H1 (cell line): Measurements from ENCODE around the gene FAM241A. TPM values are rescaled to one million over a fixed set of nuclear protein-coding genes. Genes with fewer than 3 reads are reported as not detected.

Experiments used
- CTCF ChIA-PET: fragments of 300-600 bp; sonication (Branson Sonifier 250); formaldehyde crosslinking; loops from one replicate; lab custom pipeline; 2021; ENCODE audit not compliant: partially characterized antibody; lab: Charles Lee
- POLR2A ChIA-PET: fragments of 300-600 bp; sonication (Branson Sonifier 250); formaldehyde crosslinking; loops from one replicate; lab custom pipeline; 2021; ENCODE audit warnings: inconsistent platforms; ENCODE audit not compliant: partially characterized antibody; lab: Charles Lee
- DNase-seq, 2 experiments: peaks; one replicate each; pipeline versions ENCODE4 v3.0.0 to v3.0.0-alpha.2; 2010 to 2022; ENCODE audit warnings: low spot score in 2 of 2, low read depth in 1 of 2, mixed read lengths in 1 of 2
- FAIRE-seq: peaks from 2 replicates; lab custom pipeline; 2011; peaks lifted over from hg19 to GRCh38; lab: Jason Lieb, UNC
- H2AFZ ChIP-seq: 2 replicates; pipeline ENCODE4 v1.8.1; 2012; ENCODE audit warnings: low read length, inconsistent platforms
- H2AK5ac ChIP-seq: 2 replicates; pipeline ENCODE4 v1.6.1; 2013; ENCODE audit warnings: low read depth, low read length
- H2BK120ac ChIP-seq: replicated peaks from 2 replicates; pipeline ENCODE3; 2013; ENCODE audit warnings: low read depth, low read length, inconsistent platforms
- H2BK12ac ChIP-seq: 2 replicates; pipeline ENCODE4 v1.6.1; 2013; ENCODE audit warnings: low read depth, low read length
- H2BK15ac ChIP-seq: 2 replicates; pipeline ENCODE4 v1.6.1; 2013; ENCODE audit warnings: low read length
- H2BK20ac ChIP-seq: 2 replicates; pipeline ENCODE4 v1.6.1; 2013; ENCODE audit warnings: low read length
- H2BK5ac ChIP-seq: 2 replicates; pipeline ENCODE4 v1.6.1; 2013; ENCODE audit warnings: low read depth, low read length
- H3K14ac ChIP-seq: 2 replicates; pipeline ENCODE4 v1.6.1; 2013; ENCODE audit warnings: inconsistent platforms; ENCODE audit not compliant: insufficient read length
- H3K18ac ChIP-seq: 2 replicates; pipeline ENCODE4 v1.6.1; 2013; ENCODE audit warnings: low read length; ENCODE audit errors: extremely low read depth
- H3K23ac ChIP-seq: 2 replicates; pipeline ENCODE4 v1.6.1; 2013; ENCODE audit warnings: inconsistent platforms; ENCODE audit not compliant: insufficient read length
- H3K23me2 ChIP-seq: 2 replicates; pipeline ENCODE4 v1.6.1; 2013; ENCODE audit warnings: low read depth, low read length
- H3K27ac ChIP-seq: 2 replicates; pipeline ENCODE4 v1.6.1; 2011; ENCODE audit warnings: low read depth, low read length, inconsistent platforms
- H3K27me3 ChIP-seq, 4 experiments: replicated peaks in 1 of 4; 1 replicate in 1 of 4; 2 replicates in 3 of 4; pipeline versions ENCODE4 v1.6.1 to v1.8.1; 2011 to 2013; ENCODE audit warnings: low read length in 3 of 4, mild to moderate bottlenecking in 3 of 4, inconsistent platforms in 2 of 4, mixed read lengths in 2 of 4, moderate library complexity in 1 of 4; ENCODE audit not compliant: control insufficient read depth in 3 of 4, insufficient read depth in 3 of 4; ENCODE audit errors: extremely low read depth in 1 of 4
- H3K36me3 ChIP-seq, 4 experiments: 2 replicates each; pipeline versions ENCODE4 v1.6.1 to v1.8.1; 2011 to 2013; ENCODE audit warnings: mild to moderate bottlenecking in 4 of 4, low read length in 3 of 4, moderate library complexity in 2 of 4, control low read depth in 1 of 4, inconsistent platforms in 1 of 4; ENCODE audit not compliant: insufficient read depth in 4 of 4, control insufficient read depth in 2 of 4
- H3K4ac ChIP-seq: replicated peaks from 2 replicates; pipeline ENCODE3; 2013; ENCODE audit warnings: low read length, low read depth, mixed read lengths, inconsistent platforms; ENCODE audit not compliant: insufficient read length
- H3K4me1 ChIP-seq, 4 experiments: replicated peaks in 1 of 4; 1 replicate in 1 of 4; 2 replicates in 3 of 4; pipeline versions ENCODE4 v1.6.1 to v1.8.1; 2011 to 2013; ENCODE audit warnings: low read length in 3 of 4, inconsistent platforms in 2 of 4, mixed read lengths in 1 of 4; ENCODE audit not compliant: insufficient read depth in 4 of 4, control insufficient read depth in 3 of 4
- H3K4me2 ChIP-seq, 2 experiments: 2 replicates each; pipeline versions ENCODE4 v1.6.1 to v1.8.1; 2011 to 2013; ENCODE audit warnings: low read depth in 2 of 2, low read length in 2 of 2, control low read depth in 1 of 2, inconsistent platforms in 1 of 2, mild to moderate bottlenecking in 1 of 2; ENCODE audit not compliant: insufficient read depth in 1 of 2
- H3K4me3 ChIP-seq, 4 experiments: fragments of 200-600, 300-600 bp in 1 of 4; sonication (generic), shearing (Covaris generic), sonication (Bioruptor Twin) in 1 of 4; 2 replicates each; pipeline versions ENCODE4 v1.5.1 to v1.8.1; 2011 to 2016; ENCODE audit warnings: low read length in 4 of 4, low read depth in 3 of 4, control low read depth in 2 of 4, inconsistent platforms in 2 of 4, mild to moderate bottlenecking in 2 of 4, mixed read lengths in 1 of 4, moderate library complexity in 1 of 4; ENCODE audit not compliant: insufficient read depth in 2 of 4; ENCODE audit errors: extremely low read depth in 1 of 4
- H3K56ac ChIP-seq: replicated peaks from 2 replicates; pipeline ENCODE3; 2013; ENCODE audit warnings: low read depth, mild to moderate bottlenecking, mixed read lengths, low read length, inconsistent platforms; ENCODE audit not compliant: insufficient read length
- H3K79me1 ChIP-seq: 2 replicates; pipeline ENCODE4 v1.6.1; 2013; ENCODE audit warnings: low read depth, low read length, control low read depth
- H3K79me2 ChIP-seq, 2 experiments: 2 replicates each; pipeline versions ENCODE4 v1.6.1 to v1.8.1; 2012 to 2013; ENCODE audit warnings: low read length in 2 of 2, mild to moderate bottlenecking in 2 of 2, inconsistent platforms in 1 of 2; ENCODE audit not compliant: insufficient read depth in 2 of 2, control insufficient read depth in 1 of 2
- H3K9ac ChIP-seq, 4 experiments: replicated peaks in 1 of 4; 1 replicate in 1 of 4; 2 replicates in 3 of 4; pipeline versions ENCODE4 v1.6.1 to v1.8.1; 2011 to 2013; ENCODE audit warnings: low read depth in 3 of 4, low read length in 3 of 4, control low read depth in 2 of 4, mild to moderate bottlenecking in 2 of 4, moderate library complexity in 2 of 4, inconsistent platforms in 1 of 4; ENCODE audit errors: extremely low read depth in 1 of 4
- H3K9me3 ChIP-seq, 2 experiments: 2 replicates each; pipeline versions ENCODE4 v1.6.1 to v1.8.1; 2012 to 2013; ENCODE audit warnings: mild to moderate bottlenecking in 2 of 2, moderate library complexity in 2 of 2, control low read depth in 1 of 2, inconsistent platforms in 1 of 2, low read depth in 1 of 2, low read length in 1 of 2, mixed read lengths in 1 of 2; ENCODE audit not compliant: insufficient read depth in 2 of 2
- H4K20me1 ChIP-seq, 2 experiments: replicated peaks in 1 of 2; 2 replicates each; pipeline versions ENCODE3 to v1.8.1; 2011 to 2013; ENCODE audit warnings: inconsistent platforms in 2 of 2, low read length in 2 of 2, mild to moderate bottlenecking in 1 of 2; ENCODE audit not compliant: insufficient read depth in 2 of 2, control insufficient read depth in 1 of 2
- H4K5ac ChIP-seq: 2 replicates; pipeline ENCODE4 v1.6.1; 2013; ENCODE audit warnings: low read length, low read depth, mixed read lengths, inconsistent platforms; ENCODE audit not compliant: insufficient read length
- H4K8ac ChIP-seq: 2 replicates; pipeline ENCODE4 v1.8.0; 2013; ENCODE audit warnings: mild to moderate bottlenecking, moderate library complexity, low read length, inconsistent platforms; ENCODE audit not compliant: insufficient read depth; ENCODE audit errors: extremely low read depth
- H4K91ac ChIP-seq: replicated peaks from 2 replicates; pipeline ENCODE3; 2013; ENCODE audit warnings: low read length, mixed read lengths, inconsistent platforms; ENCODE audit not compliant: insufficient read length
- KDM1A ChIP-seq: fragments of 200-600, 300-600 bp; sonication (generic); IDR thresholded peaks from 2 replicates; pipeline ENCODE4 v1.7.1; 2016; ENCODE audit warnings: mild to moderate bottlenecking, low read length, borderline replicate concordance
- KDM5A ChIP-seq: fragments of 200-600 bp; IDR thresholded peaks from 2 replicates; pipeline ENCODE4 v1.7.1; 2012; ENCODE audit warnings: mild to moderate bottlenecking, low read length, inconsistent platforms, mixed read lengths
- PHF8 ChIP-seq: fragments of 200-600 bp; sonication (generic); conservative IDR thresholded peaks from 2 replicates; pipeline ENCODE4 v1.7.1; 2012; ENCODE audit warnings: low read depth, mild to moderate bottlenecking, inconsistent platforms, low read length, moderate library complexity
- POU5F1 ChIP-seq: IDR thresholded peaks from 2 replicates; pipeline ENCODE4 v1.6.1; 2011; ENCODE audit warnings: low read depth, mild to moderate bottlenecking, low read length, moderate library complexity
- SIN3A ChIP-seq, 2 experiments: IDR thresholded peaks in 1 of 2; conservative IDR thresholded peaks in 1 of 2; 2 replicates each; pipeline ENCODE4 v1.6.1; 2011 to 2012; ENCODE audit warnings: low read length in 2 of 2, improper control_type of control experiment in 1 of 2, low read depth in 1 of 2, mild to moderate bottlenecking in 1 of 2
- WGBS, 2 experiments: shearing (Covaris generic) in 1 of 2; methylation state at CpG; one replicate each; pipeline versions ENCODE4 v1.1.6 to v1.1.7; 2013 to 2015; ENCODE audit warnings: low lambda C conversion rate in 2 of 2, mixed read lengths in 2 of 2, inconsistent platforms in 1 of 2, low coverage in 1 of 2, missing lambda C conversion rate in 1 of 2; ENCODE audit not compliant: insufficient replicate concordance in 2 of 2, insufficient coverage in 1 of 2, insufficient read length in 1 of 2; ENCODE audit errors: extremely low coverage in 1 of 2, missing lambda C conversion rate in 1 of 2; 5-methylcytosine and 5-hydroxymethylcytosine counted together
- polyA plus RNA-seq, 7 experiments: library from polyadenylated mRNA; depleted of rRNA in 3 of 7; stranded (reverse) in 5 of 7; unstranded in 2 of 7; fragments of >200 nt in 5 of 7; fragments of 200-250 nt in 2 of 7; gene quantifications; 1 replicate in 5 of 7; 2 replicates in 1 of 7; 4 replicates in 1 of 7; pipeline versions ENCODE4 v1.2.1 to v1.2.3, GENCODE V29; 2011 to 2013; ENCODE audit warnings: missing spikeins in 2 of 7, mixed read lengths in 2 of 7
- total RNA-seq: library from RNA; stranded (reverse); fragmentation: NEBNext Ultra II Directional; extraction: Animal tissue kit (Norgen Biotek cat#: 25700); gene quantifications from 2 replicates; pipeline ENCODE4 v1.2.1, GENCODE V29; 2021

Gene FAM241A
- total and polyA plus RNA-seq, 2 of the 8 experiments (the other 6 are each of a cell fraction or from before 2014, with no cell fraction given) = 0.20 to 0.73 TPM

- no peak overlapping the region for H4K91ac ChIP-seq
- H3K9me3 ChIP-seq = peaks cover 6 to 8% of the 10 kb centered on the region in 2 experiments; a peak in 2 of 4 replicates
- no peak overlapping the region for H3K4me3 ChIP-seq
- no peak overlapping the region for H2BK12ac ChIP-seq
- no peak overlapping the region for H2BK5ac ChIP-seq
- no peaks in the 10 kb centered on the region for H3K79me1 ChIP-seq
- H4K20me1 ChIP-seq = no peaks in the 10 kb centered on the region
- no peak for DNase-seq
- FAIRE-seq = no peak
- POLR2A ChIA-PET = no interaction called here
- H3K4ac ChIP-seq = no peak overlapping the region
- no peak overlapping the region for H3K23ac ChIP-seq
- CTCF ChIA-PET = interaction anchor here (0.9 to 1.3 kb wide), 4 partner anchors 9 to 125 kb away, joined by 3 to 5 read pairs (median 3); no protein-coding TSS in a partner anchor
- H3K9ac ChIP-seq = no peak overlapping the region
- no peak overlapping the region for H2BK20ac ChIP-seq
- no peak overlapping the region for H3K4me2 ChIP-seq
- H3K56ac ChIP-seq = no peak overlapping the region
- H4K8ac ChIP-seq = no peak overlapping the region
- no peak overlapping the region for H3K18ac ChIP-seq
- TF ChIP-seq KDM5A (no peak), POU5F1 (no peak), PHF8 (no peak), SIN3A (conservative IDR thresholded peaks at IDR 0.05 in 1 of 2, IDR thresholded peaks at IDR 0.05 in 1 of 2; ENCODE audit: low read depth in 1 of 2, low read length in 2 of 2) (no peak), KDM1A (no peak)
- 88% methylated on average over 4 of the region's 4 CpGs; no CpG with 5 or more reads in 1 of the 2 experiments for WGBS, 2 experiments
- no peak overlapping the region for H4K5ac ChIP-seq
- no peaks in the 10 kb centered on the region for H3K23me2 ChIP-seq
- H3K36me3 ChIP-seq = 0 out of 8 replicates have a peak, but pooled peaks cover 0 to 5% (median 0%) of the 10 kb centered on the region in 4 experiments
- H3K79me2 ChIP-seq = peaks cover 0 to 2% of the 10 kb centered on the region in 2 experiments; a peak in 1 of 4 replicates
- H2BK120ac ChIP-seq = no peak overlapping the region
- H2BK15ac ChIP-seq = no peak overlapping the region
- H3K27me3 ChIP-seq = no peaks in the 10 kb centered on the region
- H2AK5ac ChIP-seq = no peak overlapping the region
- no peak overlapping the region for H3K14ac ChIP-seq
- H3K4me1 ChIP-seq = peaks cover 0 to 2% (median 0%) of the 10 kb centered on the region in 4 experiments; a peak in 1 of 7 replicates
- no peak overlapping the region for H3K27ac ChIP-seq
- H2AFZ ChIP-seq = no peak overlapping the region
These were observed 79.9 kb downstream of the FAM241A start for GRCh38 chr4:112225157-112225556.
